Glomerular endothelial cell (primary cell): ENCODE measurements around the gene RAB29. TPM values are rescaled to one million over a fixed set of nuclear protein-coding genes. Genes with fewer than 3 reads are reported as not detected.
"Not testable (repeated sequence)": the region's sequence is repeated elsewhere in the genome, so short reads cannot be mapped to it uniquely, and the experiment has no call there.

ENCODE experiments used
- DNase-seq: peaks from one replicate; pipeline ENCODE4 v3.0.0-alpha.2; 2011; ENCODE audit warnings: low read depth, low spot score; ENCODE audit errors: extremely low read depth
- total RNA-seq: library from RNA; depleted of rRNA; stranded (reverse); fragments of >200 nt; gene quantifications from 2 replicates; pipeline ENCODE4 v1.2.3, GENCODE V29; 2015

Gene RAB29
- total RNA-seq, result 32.3 and 41.4 TPM in 2 replicates

- DNase-seq, result peak; percentile 64
Measured at GRCh38 chr1:205775015-205775716, at the start of gene RAB29. TSS of gene RAB29 (minus strand) at chr1:205775482. CDS start at chr1:205774956, 526 bp downstream.

DNA sequence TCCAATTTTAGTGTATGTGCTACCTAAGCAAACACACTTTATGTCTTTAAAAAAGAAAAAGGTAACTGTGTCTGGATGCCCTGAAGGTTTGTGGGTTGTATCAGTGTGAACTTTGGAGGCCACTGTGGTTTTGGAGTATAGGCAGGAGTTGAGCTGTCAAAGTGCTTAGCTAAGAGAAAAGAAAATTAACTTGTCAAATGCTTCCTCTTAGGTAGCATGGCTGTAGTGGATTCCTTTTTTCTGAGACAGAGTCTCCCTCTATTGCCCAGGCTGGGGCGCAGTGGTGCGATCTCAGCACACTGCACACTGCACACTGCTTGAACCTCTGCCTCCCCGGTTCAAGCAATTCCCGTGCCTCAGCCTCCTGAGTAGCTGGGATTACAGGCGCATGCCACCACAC lies 48.9 kb upstream of the RAB29 start:
- DNase-seq, result no peak

- DNase-seq, result not testable (repeated sequence)
Measured at GRCh38 chr1:205823260-205823659, 48.0 kb upstream of the RAB29 start.

- no peak for DNase-seq
Measured at GRCh38 chr1:205822397-205822796, 47.1 kb upstream of the RAB29 start.

GRCh38 chr1:205817988-205818387 lies 42.7 kb upstream of the RAB29 start:
- no peak for DNase-seq

GRCh38 chr1:205817364-205817763 lies 42.1 kb upstream of the RAB29 start:
- DNase-seq, result no peak

GRCh38 chr1:205813755-205814058 lies 38.4 kb upstream of the RAB29 start:
- no peak for DNase-seq

- peak; percentile 31 for DNase-seq
Measured at GRCh38 chr1:205812878-205813754, 37.8 kb upstream of the RAB29 start, which contains the start of gene SLC41A1. TSS of gene SLC41A1 (minus strand) at chr1:205813198. CDS start at chr1:205810441, 2,757 bp downstream.

DNA sequence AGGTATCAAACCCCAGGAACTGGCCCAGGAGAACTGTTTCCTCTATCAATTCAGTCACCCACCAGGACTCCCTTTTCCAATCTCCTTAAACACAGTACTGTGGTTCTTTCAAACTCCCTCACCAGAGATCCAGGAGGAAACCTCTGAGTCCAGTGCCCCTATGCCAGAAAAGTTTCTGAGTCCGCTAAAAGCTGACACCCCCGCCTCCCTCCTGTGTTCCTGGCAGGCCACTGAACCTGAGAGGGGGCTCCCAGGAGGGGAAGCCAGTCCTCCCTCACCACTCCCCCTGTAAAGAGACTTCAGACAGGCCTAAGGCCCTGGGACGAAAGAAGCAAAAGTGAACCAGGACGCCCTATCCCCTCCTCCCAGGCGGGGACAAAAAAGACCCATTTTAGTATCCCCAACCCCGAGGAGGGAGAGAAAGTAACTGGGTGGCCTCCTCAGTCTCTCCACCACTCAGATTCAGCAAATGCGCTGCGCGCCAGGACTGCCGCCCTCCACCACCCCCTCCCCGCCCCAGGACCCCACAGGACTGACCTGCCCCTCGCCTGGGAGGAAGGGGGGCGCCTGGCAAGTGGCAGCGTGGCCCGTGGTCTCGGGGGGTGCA lies 37.1 kb upstream of the RAB29 start:
- DNase-seq, result no peak

DNA sequence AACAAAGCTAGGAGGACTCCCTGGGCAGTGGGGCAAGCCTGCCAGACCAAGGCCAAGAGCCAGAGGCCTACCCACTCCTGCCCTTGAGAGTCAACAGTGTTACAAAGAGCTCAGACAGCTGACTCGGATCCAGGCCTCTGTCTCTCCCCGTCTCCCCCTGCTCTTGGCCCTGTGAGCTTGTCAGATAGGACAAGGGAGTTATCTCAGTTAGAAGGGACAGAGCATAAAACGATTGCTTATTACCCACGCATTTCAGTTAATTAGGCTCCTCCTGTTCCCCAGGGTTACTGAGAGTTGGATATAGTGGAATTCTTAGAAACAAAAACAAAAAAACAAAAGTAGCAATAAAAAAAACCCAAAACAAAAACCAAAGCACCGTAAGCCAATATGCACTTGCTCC lies 36.4 kb upstream of the RAB29 start:
- DNase-seq, result no peak

DNA sequence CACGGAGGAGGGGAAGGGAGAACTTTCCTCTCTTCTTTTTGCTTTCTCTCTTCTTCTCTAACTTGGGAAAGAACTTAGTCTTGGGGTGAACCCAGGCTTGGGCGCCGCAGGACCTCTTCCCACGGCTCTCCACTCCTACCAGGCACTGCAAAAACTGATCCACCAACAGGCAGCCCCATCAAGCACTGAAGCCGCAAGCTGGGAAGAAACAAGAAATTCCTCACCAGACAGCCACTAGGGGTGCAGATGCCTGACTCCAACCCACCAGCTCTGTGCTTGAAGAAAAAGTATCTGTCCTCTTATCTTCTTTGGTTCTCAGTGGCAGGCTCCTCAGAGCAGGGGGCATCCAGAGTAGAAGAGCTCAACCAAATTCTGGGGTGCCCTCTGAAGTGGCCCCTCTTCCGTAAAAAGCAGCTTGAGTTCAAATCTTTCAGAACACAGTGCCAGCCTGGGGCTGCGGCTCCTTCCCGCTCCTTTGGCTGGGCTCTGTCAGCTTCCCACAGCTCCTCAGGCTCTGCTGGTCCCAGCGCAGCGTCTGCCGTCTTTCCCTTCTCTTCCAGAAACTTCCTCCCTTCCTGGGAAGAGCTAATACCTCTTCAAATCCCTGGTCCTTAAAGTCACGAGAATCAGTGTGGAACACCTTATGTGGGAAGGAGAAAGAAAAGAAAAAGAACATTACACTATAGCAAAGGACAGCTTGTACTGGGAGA lies 35.3 kb upstream of the RAB29 start:
- no peak for DNase-seq

- DNase-seq, result no peak
Measured at GRCh38 chr1:205809942-205810345, 34.7 kb upstream of the RAB29 start.

- DNase-seq, result no peak
Measured at GRCh38 chr1:205809469-205809868, 34.2 kb upstream of the RAB29 start.

DNA sequence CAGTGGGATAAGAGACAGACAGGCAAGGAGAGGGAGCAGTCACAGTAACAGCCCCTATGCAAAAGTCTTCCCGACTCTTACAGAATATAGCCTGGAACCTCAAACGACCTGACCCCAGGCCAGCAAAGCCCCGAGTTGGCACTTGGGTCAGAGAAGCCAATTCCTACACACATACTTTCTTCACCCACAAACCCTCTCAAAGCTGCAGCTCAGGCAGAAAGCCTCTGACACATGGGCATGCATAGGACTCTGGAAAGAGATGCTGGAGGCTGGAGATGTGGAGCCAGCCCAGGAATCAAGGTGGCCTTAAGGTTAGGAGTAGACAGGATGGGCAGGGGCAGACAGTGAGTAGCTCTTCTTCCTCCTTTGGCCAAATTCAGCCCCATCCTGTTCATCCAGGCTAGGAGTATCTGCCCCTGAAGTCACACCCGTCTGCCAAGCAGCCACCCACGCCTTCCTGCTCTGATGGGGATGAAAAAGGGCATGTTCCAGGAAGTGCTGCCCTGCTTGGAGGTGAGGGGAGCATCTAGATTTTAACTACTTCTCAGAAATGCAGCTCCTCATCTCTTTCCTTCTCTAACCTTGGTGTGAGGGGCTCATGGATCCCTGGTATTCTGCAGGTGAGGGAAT lies 29.9 kb upstream of the RAB29 start:
- DNase-seq, result no peak

GRCh38 chr1:205804605-205805004 lies 29.3 kb upstream of the RAB29 start:
- no peak for DNase-seq

- no peak for DNase-seq
Measured at GRCh38 chr1:205803986-205804385, 28.7 kb upstream of the RAB29 start.

- DNase-seq, result no peak
Measured at GRCh38 chr1:205802060-205802459, 26.8 kb upstream of the RAB29 start.

DNA sequence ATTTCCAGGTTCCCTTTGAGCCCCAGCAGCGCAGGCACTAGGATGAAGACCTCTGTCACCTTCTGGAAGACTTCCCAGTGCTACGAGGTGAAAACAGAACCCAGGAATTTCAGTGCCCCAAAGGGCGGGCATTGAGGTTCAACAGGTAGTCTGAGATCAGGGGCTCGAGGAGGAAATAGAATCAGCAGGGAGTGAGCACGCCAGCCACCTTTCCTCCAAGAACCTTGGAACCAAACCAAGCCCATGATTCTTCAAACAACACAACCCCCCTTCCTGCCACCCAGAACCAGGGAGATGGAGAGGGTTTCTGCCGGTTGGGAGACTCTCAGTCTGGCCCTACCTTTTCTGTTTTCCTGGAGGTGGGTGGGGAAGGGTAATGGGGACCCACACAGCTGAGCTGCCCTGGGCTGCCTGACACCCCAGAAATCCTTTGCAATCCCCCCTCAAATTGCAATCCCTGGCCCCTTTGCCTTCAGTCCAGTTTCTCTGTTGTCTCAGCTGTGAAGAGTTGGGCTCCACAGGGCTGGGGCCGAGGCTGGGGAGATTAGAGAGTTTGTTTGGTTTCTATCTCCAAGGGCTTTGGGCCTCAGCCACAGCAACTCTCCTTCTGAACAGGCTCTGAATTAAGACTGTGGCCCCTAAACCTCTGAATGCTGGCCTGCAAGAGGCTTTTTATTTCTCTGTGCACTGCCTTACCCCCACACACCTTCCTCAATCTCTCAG lies 25.9 kb upstream of the RAB29 start:
- no peak for DNase-seq

GRCh38 chr1:205800427-205800826 lies 25.1 kb upstream of the RAB29 start:
- DNase-seq, result no peak

GRCh38 chr1:205798577-205798976 lies 23.3 kb upstream of the RAB29 start:
- no peak for DNase-seq
